ENCODE results near the gene BRAT1. TPM values are rescaled to one million over a fixed set of nuclear protein-coding genes. Genes with fewer than 3 reads are reported as not detected.

Gene BRAT1
- total and polyA plus RNA-seq, 2 experiments from 2014 or later: 32.5 to 76.8 TPM

DNA sequence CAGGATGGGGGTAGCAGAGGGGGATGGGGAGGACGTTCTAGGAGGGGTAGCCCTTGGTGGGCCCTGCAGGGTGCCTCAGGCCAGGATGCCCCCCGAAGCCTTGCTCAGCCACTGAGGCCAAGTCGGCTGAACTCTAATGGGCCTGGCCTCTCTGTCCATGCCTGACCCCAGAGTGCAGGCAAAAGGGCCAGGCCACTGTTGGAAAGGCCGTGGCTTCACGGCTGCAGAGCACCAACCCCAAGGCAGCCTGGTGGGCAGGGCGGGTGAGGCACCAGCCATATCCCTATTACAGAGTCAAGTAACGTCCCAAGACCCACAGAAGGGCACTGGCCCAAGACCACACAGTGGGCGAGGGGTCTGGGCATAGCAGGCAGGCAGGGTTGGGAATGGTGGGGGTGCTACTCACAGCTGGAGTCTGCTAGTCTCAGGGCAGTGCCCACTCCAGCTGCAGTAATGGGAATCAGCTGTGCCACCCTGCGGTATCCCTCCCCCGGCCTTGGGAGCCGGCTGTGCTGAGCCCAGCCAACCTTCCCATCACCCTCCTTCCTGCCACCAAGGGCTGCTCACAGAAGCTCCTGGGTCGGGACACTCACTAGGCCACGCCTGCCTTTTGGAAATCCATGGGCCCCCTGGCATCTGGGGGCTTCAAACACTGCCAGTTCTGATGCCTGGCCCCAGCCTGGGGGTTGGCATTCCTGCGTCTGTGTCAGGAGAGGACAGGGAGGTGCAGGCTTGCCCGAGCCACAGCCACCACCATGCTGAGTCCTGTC is 39.7 kb downstream of the BRAT1 start:
- Mint-ChIP-seq H3K4me1 (peaks cover 27% of the 10 kb centered on the region), H3K4me3 (no peak overlapping the region), H3K36me3 (ENCODE audit: low read depth) (no peaks in the 10 kb centered on the region), H3K27ac (no peak overlapping the region), H3K27me3 (ENCODE audit: insufficient read depth, low read depth, poor library complexity) (peaks cover 32% of the 10 kb centered on the region), H3K9me3 (no peaks in the 10 kb centered on the region)
- TF ChIP-seq CTCF (conservative IDR thresholded peaks at IDR 0.05; ENCODE audit: low read depth in 2 of 2) (no peak), EZH2 (IDR thresholded peaks at IDR 0.05; ENCODE audit: low read depth, unreplicated experiment) (no peak), CREB1 (CRISPR knock-in tag; IDR thresholded peaks at IDR 0.05; ENCODE audit: low read depth) (no peak), JUNB (IDR thresholded peaks at IDR 0.05; ENCODE audit: unreplicated experiment) (no peak), ZNF331 (CRISPR knock-in tag; IDR thresholded peaks at IDR 0.05; ENCODE audit: low read depth) (no peak), POLR2AphosphoS5 (IDR thresholded peaks at IDR 0.05; ENCODE audit: low read depth) (no peak), EZH2phosphoT487 (IDR thresholded peaks at IDR 0.05; ENCODE audit: unreplicated experiment) (no peak), ZNF114 (CRISPR knock-in tag; IDR thresholded peaks at IDR 0.05) (no peak), NANOG (IDR thresholded peaks at IDR 0.05; ENCODE audit: borderline replicate concordance) (no peak), STAT1 (IDR thresholded peaks at IDR 0.05; ENCODE audit: unreplicated experiment) (no peak)
- TF ChIP-seq, protein P1, sequence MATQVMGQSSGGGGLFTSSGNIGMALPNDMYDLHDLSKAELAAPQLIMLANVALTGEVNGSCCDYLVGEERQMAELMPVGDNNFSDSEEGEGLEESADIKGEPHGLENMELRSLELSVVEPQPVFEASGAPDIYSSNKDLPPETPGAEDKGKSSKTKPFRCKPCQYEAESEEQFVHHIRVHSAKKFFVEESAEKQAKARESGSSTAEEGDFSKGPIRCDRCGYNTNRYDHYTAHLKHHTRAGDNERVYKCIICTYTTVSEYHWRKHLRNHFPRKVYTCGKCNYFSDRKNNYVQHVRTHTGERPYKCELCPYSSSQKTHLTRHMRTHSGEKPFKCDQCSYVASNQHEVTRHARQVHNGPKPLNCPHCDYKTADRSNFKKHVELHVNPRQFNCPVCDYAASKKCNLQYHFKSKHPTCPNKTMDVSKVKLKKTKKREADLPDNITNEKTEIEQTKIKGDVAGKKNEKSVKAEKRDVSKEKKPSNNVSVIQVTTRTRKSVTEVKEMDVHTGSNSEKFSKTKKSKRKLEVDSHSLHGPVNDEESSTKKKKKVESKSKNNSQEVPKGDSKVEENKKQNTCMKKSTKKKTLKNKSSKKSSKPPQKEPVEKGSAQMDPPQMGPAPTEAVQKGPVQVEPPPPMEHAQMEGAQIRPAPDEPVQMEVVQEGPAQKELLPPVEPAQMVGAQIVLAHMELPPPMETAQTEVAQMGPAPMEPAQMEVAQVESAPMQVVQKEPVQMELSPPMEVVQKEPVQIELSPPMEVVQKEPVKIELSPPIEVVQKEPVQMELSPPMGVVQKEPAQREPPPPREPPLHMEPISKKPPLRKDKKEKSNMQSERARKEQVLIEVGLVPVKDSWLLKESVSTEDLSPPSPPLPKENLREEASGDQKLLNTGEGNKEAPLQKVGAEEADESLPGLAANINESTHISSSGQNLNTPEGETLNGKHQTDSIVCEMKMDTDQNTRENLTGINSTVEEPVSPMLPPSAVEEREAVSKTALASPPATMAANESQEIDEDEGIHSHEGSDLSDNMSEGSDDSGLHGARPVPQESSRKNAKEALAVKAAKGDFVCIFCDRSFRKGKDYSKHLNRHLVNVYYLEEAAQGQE (IDR thresholded peaks at IDR 0.05; ENCODE audit: unreplicated experiment): no peak
- TF ChIP-seq, protein P2, sequence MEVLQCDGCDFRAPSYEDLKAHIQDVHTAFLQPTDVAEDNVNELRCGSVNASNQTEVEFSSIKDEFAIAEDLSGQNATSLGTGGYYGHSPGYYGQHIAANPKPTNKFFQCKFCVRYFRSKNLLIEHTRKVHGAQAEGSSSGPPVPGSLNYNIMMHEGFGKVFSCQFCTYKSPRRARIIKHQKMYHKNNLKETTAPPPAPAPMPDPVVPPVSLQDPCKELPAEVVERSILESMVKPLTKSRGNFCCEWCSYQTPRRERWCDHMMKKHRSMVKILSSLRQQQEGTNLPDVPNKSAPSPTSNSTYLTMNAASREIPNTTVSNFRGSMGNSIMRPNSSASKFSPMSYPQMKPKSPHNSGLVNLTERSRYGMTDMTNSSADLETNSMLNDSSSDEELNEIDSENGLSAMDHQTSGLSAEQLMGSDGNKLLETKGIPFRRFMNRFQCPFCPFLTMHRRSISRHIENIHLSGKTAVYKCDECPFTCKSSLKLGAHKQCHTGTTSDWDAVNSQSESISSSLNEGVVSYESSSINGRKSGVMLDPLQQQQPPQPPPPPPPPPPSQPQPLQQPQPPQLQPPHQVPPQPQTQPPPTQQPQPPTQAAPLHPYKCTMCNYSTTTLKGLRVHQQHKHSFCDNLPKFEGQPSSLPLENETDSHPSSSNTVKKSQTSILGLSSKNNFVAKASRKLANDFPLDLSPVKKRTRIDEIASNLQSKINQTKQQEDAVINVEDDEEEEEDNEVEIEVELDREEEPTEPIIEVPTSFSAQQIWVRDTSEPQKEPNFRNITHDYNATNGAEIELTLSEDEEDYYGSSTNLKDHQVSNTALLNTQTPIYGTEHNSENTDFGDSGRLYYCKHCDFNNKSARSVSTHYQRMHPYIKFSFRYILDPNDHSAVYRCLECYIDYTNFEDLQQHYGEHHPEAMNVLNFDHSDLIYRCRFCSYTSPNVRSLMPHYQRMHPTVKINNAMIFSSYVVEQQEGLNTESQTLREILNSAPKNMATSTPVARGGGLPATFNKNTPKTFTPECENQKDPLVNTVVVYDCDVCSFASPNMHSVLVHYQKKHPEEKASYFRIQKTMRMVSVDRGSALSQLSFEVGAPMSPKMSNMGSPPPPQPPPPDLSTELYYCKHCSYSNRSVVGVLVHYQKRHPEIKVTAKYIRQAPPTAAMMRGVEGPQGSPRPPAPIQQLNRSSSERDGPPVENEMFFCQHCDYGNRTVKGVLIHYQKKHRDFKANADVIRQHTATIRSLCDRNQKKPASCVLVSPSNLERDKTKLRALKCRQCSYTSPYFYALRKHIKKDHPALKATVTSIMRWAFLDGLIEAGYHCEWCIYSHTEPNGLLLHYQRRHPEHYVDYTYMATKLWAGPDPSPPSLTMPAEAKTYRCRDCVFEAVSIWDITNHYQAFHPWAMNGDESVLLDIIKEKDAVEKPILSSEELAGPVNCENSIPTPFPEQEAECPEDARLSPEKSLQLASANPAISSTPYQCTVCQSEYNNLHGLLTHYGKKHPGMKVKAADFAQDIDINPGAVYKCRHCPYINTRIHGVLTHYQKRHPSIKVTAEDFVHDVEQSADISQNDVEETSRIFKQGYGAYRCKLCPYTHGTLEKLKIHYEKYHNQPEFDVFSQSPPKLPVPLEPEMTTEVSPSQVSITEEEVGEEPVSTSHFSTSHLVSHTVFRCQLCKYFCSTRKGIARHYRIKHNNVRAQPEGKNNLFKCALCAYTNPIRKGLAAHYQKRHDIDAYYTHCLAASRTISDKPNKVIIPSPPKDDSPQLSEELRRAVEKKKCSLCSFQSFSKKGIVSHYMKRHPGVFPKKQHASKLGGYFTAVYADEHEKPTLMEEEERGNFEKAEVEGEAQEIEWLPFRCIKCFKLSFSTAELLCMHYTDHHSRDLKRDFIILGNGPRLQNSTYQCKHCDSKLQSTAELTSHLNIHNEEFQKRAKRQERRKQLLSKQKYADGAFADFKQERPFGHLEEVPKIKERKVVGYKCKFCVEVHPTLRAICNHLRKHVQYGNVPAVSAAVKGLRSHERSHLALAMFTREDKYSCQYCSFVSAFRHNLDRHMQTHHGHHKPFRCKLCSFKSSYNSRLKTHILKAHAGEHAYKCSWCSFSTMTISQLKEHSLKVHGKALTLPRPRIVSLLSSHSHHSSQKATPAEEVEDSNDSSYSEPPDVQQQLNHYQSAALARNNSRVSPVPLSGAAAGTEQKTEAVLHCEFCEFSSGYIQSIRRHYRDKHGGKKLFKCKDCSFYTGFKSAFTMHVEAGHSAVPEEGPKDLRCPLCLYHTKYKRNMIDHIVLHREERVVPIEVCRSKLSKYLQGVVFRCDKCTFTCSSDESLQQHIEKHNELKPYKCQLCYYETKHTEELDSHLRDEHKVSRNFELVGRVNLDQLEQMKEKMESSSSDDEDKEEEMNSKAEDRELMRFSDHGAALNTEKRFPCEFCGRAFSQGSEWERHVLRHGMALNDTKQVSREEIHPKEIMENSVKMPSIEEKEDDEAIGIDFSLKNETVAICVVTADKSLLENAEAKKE (CRISPR knock-in tag; IDR thresholded peaks at IDR 0.05): no peak
- TF ChIP-seq, protein P3, sequence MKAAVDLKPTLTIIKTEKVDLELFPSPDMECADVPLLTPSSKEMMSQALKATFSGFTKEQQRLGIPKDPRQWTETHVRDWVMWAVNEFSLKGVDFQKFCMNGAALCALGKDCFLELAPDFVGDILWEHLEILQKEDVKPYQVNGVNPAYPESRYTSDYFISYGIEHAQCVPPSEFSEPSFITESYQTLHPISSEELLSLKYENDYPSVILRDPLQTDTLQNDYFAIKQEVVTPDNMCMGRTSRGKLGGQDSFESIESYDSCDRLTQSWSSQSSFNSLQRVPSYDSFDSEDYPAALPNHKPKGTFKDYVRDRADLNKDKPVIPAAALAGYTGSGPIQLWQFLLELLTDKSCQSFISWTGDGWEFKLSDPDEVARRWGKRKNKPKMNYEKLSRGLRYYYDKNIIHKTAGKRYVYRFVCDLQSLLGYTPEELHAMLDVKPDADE (IDR thresholded peaks at IDR 0.05): no peak
- Histone ChIP-seq H3K79me2 (replicated peaks; ENCODE audit: insufficient read depth) (peaks cover 5% of the 10 kb centered on the region), H3F3A (replicated peaks; ENCODE audit: low read depth) (no peaks in the 10 kb centered on the region; the same call in 1 of the 2 replicates), H3K4me2 (no peak overlapping the region), H3K27me3 (ENCODE audit: insufficient read depth) (peaks cover 25% of the 10 kb centered on the region), H4K20me1 (replicated peaks; ENCODE audit: insufficient read depth) (no peaks in the 10 kb centered on the region; the same call in 1 of the 2 replicates), H3K27ac (ENCODE audit: low read depth) (no peak overlapping the region), H3K36me3 (ENCODE audit: insufficient read depth) (no peaks in the 10 kb centered on the region), H3K4me1 (ENCODE audit: insufficient read depth) (peaks cover 23% of the 10 kb centered on the region), H2AFZ (no peak overlapping the region), H3K4me3 (no peak overlapping the region), H3K9me2 (ENCODE audit: insufficient read depth) (peaks cover 9% of the 10 kb centered on the region; the same call in 1 of the 2 replicates)
- DNase-seq (ENCODE audit: low spot score) (no peak), ATAC-seq (no peak)
